Ovary (tissue), 3 donors: Measurements from ENCODE around the gene CAMKMT.

Experiments
- CTCF ChIP-seq, 3 donors: fragments of 450-650 bp in 2 of 3; fragments of 200-600 bp in 1 of 3; IDR thresholded peaks; one replicate each; pipeline versions ENCODE4 v1.5.1 to v1.8.0; 2016 to 2022; ENCODE audit warnings: antibody characterized with exemption in 3 of 3, mild to moderate bottlenecking in 1 of 3
- EP300 ChIP-seq: sonication (generic); formaldehyde crosslinking; IDR thresholded peaks from one replicate; pipeline ENCODE4 v1.6.1; 2017; ENCODE audit warnings: antibody characterized with exemption
- POLR2A ChIP-seq: fragments of 450-650 bp; IDR thresholded peaks from one replicate; pipeline ENCODE4 v1.6.1; 2017; ENCODE audit warnings: antibody characterized with exemption, mild to moderate bottlenecking, moderate library complexity
- donor health status: DM: no; HTN: no; CAD: no.

- TF ChIP-seq CTCF (IDR thresholded peaks at IDR 0.05): no peak
- no peak for TF ChIP-seq POLR2A
- no peak for TF ChIP-seq EP300
Observed at GRCh38 chr2:44805401-44806235, 443.9 kb downstream of the CAMKMT start.
